HG03457 (cell line): ENCODE results near the gene SYPL1.

Source experiments
- ATAC-seq: cut with Tn5 transposase; IDR thresholded peaks from one replicate; pipeline ENCODE4 v1.9.1; 2021; ENCODE audit warnings: moderate number of reproducible peaks; ENCODE audit not compliant: unreplicated experiment

SYPL1 gene

GRCh38 chr7:106054156-106054910 is 57.8 kb downstream of the SYPL1 start:
- ATAC-seq, result no peak

- no peak for ATAC-seq
Observed at GRCh38 chr7:106053109-106053508, 59.0 kb downstream of the SYPL1 start.

- no peak for ATAC-seq
Observed at GRCh38 chr7:106052681-106053080, 59.4 kb downstream of the SYPL1 start.

GRCh38 chr7:106050746-106051117 is 61.4 kb downstream of the SYPL1 start:
- ATAC-seq, result no peak

GRCh38 chr7:106050002-106050745 is 61.9 kb downstream of the SYPL1 start:
- no peak for ATAC-seq

- no peak for ATAC-seq
Observed at GRCh38 chr7:106049139-106049752, 62.9 kb downstream of the SYPL1 start.

- ATAC-seq, result no peak
Observed at GRCh38 chr7:106048706-106049020, 63.4 kb downstream of the SYPL1 start.

GRCh38 chr7:106047818-106048705 is 64.0 kb downstream of the SYPL1 start:
- no peak for ATAC-seq

GRCh38 chr7:106047184-106047583 is 64.9 kb downstream of the SYPL1 start:
- ATAC-seq, result no peak

GRCh38 chr7:106045586-106045985 is 66.5 kb downstream of the SYPL1 start:
- ATAC-seq, result no peak

- no peak for ATAC-seq
Observed at GRCh38 chr7:106045139-106045538, 67.0 kb downstream of the SYPL1 start.

GRCh38 chr7:106042196-106042611 is 69.9 kb downstream of the SYPL1 start:
- ATAC-seq, result no peak

GRCh38 chr7:106041140-106041717 is 70.9 kb downstream of the SYPL1 start:
- no peak for ATAC-seq
